A549 treated with ZK216348 at 1 μM for 4 hours (cell line): Measurements from ENCODE around the gene MUC21. TPM values are rescaled to one million over a fixed set of nuclear protein-coding genes. Genes with fewer than 3 reads are reported as not detected.

ENCODE experiments used
- total RNA-seq: library from RNA; stranded (reverse); fragments of 200-300 nt; extraction: Qiagen RNA extraction; gene quantifications from 5 replicates; pipeline ENCODE4 v1.2.3, GENCODE V29; 2022; ENCODE audit warnings: low read depth

Gene MUC21
- 0.05 TPM in 1 of 5 replicates, not detected in the others for total RNA-seq

GRCh38 chr6:30983439-30983838 lies at the start of gene MUC21:
Gene MUC21 (plus strand): TSS chr6:30983718. CDS start chr6:30983959, 241 bp downstream.

GRCh38 chr6:30940361-30940986 lies 43.0 kb upstream of the MUC21 start, which contains the start of gene MUCL3:
Gene MUCL3 (plus strand): TSS chr6:30940973. CDS start chr6:30941000, 27 bp downstream.

GRCh38 chr6:31010393-31011060 lies 27.0 kb downstream of the MUC21 start, which contains the start of gene MUC22:
Gene MUC22 (plus strand): TSS chr6:31010474. CDS start chr6:31010707, 233 bp downstream.

Other genes starting within 250 kb of the MUC21 start
- 75.5 to 109 TPM (median 97.4 TPM) in 5 replicates for gene FLOT1, start 241.0 kb upstream of the MUC21 start, total RNA-seq
- 65.0 to 118 TPM (median 104 TPM) in 5 replicates for gene IER3, start 239.2 kb upstream of the MUC21 start, total RNA-seq
- 36.1 to 67.6 TPM (median 55.7 TPM) in 5 replicates for gene DDR1, start 99.2 kb upstream of the MUC21 start, total RNA-seq
- gene GTF2H4, start 75.5 kb upstream of the MUC21 start, total RNA-seq, result 15.2 to 23.2 TPM (median 17.3 TPM) in 5 replicates
- gene VARS2, start 69.5 kb upstream of the MUC21 start, total RNA-seq, result 9.4 to 14.7 TPM (median 13.7 TPM) in 5 replicates
- not detected in 5 replicates for gene SFTA2, start 51.5 kb upstream of the MUC21 start, total RNA-seq
- gene MUCL3, start 42.7 kb upstream of the MUC21 start, total RNA-seq, result 0.08 to 0.17 TPM (median 0.10 TPM) in 5 replicates
- gene MUC22, start 26.8 kb downstream of the MUC21 start, total RNA-seq, result 0.02 TPM in 1 of 5 replicates, not detected in the others
- not detected in 5 replicates for gene C6orf15, start 128.9 kb downstream of the MUC21 start, total RNA-seq
- 3.7 to 5.9 TPM (median 4.5 TPM) in 5 replicates for gene PSORS1C1, start 131.1 kb downstream of the MUC21 start, total RNA-seq
- gene CDSN, start 136.7 kb downstream of the MUC21 start, total RNA-seq, result 0.11 TPM in 1 of 5 replicates, not detected in the others
- not detected in 5 replicates for gene PSORS1C2, start 155.3 kb downstream of the MUC21 start, total RNA-seq
- gene CCHCR1, start 174.1 kb downstream of the MUC21 start, total RNA-seq, result 6.1 to 10.1 TPM (median 7.2 TPM) in 5 replicates
- gene TCF19, start 174.9 kb downstream of the MUC21 start, total RNA-seq, result 12.6 to 17.1 TPM (median 15.9 TPM) in 5 replicates
- gene POU5F1, start 187.0 kb downstream of the MUC21 start, total RNA-seq, result 7.3 to 11.6 TPM (median 9.2 TPM) in 5 replicates